ENCODE results near the gene HRK.

Gene HRK

DNA sequence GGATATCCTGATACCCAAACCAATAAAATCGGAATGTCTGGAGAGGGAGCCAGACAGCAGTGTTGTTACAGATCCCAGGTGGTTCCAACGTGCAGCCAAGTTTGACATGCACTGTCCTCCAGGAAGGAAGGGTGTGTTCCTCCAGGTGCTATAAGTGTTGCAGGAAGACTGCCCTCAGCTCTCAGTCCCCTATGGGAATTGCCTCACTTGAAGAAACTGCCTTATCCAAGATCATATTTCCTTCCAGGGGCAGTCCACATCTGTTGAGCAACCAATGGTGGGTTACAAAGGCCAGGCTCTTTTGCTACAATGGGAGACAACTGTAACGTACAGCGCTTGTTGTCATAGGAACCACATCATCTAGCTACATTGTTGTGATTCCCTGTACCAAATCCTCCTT, 16.2 kb upstream of the HRK start:
- no peak for FAIRE-seq

DNA sequence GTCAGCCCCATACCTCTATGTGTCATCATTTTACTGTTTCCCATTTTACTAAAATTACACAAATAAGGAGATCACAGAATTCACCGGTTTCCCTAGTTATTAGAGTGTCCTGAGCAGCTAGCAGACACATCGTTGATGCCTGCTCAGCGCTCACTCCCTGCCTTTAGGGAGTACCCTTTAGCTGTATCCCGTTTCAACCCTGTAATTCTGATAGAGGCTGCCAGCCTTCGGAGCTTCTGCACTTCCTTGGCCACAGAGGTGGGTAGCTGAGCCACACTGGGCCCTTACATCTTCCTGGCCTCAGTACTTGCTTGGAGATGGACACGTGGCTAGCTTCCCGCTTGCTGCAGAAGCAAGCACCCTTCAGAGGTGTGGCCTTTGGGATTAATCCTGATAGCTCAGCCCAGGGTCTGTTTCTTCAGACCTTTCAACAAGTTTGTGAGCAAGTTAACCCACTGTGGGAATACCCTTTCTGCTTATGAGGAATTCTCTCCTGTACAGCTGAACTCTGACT, 15.2 kb upstream of the HRK start:
- FAIRE-seq: no peak

DNA sequence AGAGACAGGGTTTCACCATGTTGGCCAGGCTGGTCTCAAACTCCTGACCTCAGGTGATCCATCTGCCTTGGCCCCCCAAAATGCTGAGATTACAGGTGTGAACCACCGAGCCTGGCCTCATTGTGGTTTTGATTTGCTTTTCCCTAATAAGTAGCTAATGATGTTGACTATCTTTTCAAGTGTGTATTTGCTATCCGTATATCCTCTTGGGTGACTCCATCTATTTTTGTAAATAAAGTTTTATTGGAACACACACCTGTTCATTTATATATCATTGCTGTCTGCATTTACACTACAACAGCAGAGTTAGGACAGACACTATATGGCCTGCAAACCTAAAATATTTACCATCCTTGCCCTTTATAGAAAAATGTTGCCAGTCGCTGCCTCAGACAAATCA, 13.7 kb upstream of the HRK start:
- FAIRE-seq: no peak

DNA sequence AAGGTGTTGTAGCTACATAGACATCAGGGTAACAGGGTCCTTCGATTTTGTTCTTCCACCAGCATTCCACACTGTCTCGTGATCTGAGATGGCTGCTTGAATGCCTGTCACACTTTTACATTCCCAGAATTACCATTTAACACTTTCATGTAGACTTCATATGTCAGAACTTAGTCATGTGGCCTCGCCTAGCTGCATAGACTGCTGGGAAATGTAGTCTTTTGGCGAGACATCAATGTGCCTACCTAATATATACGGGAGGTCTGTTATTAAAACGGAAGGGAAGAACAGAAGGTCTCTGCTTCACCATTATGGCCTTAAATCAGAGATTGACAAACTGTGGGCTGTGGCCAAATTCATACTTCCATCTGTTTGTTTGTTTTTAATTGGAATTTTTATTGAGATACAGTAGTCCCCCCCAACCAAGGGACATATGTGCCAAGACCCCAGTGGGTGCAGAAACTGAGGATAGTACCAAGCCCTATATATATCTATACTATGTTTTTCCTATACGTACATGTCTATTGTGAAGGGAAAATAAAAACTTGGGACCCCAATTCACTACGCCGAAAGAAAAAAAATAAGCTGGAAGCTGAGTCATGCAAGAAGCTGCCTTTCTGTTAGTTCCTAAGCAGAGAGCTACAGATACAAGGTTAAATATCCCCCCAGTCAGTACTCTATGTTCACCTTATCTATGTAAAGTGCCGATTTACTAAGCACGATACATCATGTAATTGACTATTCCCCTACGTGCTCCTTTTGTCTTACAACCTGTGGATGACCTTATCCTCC, 11.3 kb upstream of the HRK start:
- no peak for FAIRE-seq

DNA sequence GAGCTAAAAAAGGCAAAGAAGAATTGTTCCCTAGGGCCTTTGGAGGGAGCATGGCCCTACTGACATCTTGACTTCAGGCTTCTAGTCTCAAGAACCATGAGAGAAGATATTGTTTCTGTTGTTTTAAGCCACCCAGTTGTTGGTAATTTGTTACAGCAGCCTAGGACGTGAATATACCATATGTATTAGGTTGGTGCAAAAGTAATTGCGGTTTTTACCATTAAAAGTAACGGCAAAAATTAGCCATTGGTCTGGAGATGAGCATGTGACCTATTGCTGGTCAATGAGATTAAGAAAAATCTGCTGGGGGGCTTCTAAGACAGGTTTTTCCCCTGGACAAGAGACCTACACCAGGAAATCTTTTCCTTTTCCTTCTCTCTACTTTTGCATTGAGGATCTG, 9.8 kb upstream of the HRK start:
- FAIRE-seq: no peak

DNA sequence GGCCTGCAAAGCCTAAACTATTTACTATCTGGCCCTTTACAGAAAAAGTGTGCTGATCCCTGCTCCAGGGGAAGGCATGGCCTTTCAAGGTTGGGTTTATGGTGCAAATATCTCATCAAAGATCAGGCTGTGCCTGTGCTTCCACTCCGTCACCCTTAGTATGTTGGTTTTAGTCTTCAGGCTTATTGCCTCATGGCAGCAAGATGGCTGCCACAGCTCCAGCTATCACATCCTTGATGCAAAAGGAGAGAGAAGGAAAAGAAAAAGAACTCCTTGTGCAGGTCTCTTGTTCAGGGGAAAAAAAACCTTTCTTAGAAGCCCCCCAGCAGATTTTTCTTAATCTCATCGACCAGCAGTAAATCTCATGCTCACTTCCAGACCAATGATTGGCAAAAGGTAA, 9.1 kb upstream of the HRK start:
- no peak for FAIRE-seq

DNA sequence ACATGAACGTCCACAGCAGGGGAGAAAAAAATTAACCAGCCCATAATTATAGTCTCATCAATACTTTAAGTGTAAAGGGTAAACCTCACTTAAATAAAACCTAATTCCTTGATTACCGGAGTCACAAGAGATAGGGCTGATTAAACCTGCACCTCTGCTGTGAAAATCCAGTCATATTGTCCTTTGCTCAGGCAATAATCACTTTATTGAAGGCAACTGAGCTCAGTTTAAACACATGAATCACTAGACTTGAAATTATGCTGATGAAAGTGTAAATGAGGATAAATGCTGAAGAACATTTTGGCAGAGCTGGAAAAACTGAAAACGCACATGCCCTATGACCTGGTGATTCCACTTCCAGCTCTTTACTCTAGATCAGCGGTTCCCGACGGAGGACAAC, 6.7 kb upstream of the HRK start:
- no peak for FAIRE-seq

DNA sequence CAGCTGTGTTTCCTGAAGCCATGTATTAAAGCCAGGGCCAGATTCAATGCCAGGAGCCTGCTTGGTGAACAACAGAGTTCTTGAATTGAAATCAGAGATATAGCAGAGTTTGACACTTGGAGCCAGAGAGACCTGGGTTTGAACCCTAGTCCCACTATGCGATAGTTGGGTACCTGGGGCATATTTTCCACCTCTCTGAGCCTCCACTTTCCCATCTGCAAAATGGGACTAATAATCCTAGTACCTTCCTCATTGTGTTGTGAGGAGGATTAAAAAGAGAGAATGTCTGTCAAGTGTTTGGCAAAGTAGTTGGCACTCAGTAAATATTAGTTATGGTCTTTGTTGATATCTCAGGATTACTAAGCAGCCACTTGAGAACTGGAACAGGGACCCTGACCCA, 6.0 kb upstream of the HRK start:
- no peak for FAIRE-seq

DNA sequence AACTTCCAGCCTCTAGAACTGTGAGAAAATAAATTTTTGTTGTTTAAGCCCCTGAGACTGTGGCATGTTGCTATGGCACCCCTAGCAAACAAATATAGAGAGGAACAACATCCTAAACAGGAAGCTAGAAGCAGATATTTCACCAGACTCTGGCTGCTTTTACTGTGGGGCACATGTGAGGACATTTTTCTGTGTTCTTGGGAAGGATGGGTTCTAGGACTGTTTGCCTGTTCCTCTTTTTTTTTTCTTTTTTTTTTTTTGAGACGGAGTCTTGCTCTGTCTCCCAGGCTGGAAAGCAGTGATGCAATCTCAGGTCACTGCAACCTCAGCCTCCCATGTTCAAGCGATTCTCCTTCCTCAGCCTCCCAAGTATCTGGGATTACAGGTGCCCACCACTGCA, 4.2 kb upstream of the HRK start:
- FAIRE-seq: no peak

DNA sequence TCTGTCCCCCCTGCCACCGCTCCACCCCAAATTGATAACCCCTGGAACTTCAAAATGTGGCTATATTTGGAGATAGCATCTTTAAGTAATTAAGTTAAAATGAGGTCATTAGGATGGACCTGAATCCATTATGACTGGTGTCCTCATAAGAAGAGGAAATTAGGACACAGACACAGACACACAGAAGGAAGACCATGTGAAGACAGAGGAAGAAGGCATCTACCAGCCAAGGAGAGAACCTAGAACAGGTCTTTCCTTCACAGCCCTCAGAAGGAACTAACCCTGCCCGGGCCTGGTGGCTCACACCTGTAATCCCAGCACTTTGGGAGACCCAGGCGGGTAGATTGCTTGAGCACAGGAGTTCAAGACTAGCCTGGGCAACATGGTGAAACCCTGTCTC, 3.6 kb upstream of the HRK start:
- FAIRE-seq: no peak

DNA sequence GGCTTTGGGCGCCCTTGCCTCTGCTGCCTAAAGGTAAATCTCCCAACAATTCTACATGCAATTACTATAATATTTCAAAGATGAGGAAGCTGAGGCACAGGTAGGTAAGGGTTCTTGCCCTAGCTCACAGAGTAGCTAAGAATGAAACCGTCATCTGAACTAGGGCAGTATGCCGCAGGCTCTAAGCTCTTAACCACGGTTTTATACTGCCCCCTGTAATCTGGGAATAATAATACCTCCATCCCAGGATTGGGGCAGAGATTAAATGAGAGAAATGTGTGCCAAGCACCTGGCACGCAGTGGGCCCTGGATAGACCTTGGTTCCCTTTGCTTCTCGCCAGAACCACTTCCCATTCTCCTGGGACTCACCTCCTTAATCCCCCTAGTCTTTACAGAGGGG, 1.5 kb upstream of the HRK start:
- no peak for FAIRE-seq

DNA sequence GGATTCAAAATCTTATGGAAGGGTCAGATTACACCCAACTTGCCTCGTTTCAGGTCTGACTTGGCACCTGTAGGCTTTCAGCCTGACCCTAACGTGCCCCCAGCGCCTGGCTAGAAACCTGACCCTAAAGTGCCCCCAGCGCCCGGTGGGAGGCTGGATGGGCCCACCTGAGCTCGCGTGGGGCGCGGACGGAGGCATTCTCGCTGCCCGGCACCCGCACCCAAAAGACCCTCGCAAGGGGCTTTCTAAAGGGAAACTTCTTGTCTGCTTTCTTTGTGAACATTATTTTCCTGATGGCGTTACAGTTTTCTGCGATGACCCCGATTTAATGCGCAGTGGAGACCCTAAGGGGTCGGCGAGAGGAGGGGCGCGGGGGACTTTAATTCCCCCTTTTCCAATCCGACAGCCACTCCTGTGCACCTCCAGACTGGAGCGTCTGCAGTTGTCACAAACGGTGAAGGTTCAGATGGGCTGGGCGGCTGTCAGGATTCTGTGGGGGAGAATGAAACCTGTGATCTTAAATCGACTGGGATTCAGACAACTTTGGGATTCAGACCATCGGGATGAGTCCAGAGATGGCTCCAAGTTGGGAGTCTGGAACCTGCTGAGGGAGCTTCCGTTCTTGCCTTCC, 751 bp upstream of the HRK start:
- FAIRE-seq: no peak

DNA sequence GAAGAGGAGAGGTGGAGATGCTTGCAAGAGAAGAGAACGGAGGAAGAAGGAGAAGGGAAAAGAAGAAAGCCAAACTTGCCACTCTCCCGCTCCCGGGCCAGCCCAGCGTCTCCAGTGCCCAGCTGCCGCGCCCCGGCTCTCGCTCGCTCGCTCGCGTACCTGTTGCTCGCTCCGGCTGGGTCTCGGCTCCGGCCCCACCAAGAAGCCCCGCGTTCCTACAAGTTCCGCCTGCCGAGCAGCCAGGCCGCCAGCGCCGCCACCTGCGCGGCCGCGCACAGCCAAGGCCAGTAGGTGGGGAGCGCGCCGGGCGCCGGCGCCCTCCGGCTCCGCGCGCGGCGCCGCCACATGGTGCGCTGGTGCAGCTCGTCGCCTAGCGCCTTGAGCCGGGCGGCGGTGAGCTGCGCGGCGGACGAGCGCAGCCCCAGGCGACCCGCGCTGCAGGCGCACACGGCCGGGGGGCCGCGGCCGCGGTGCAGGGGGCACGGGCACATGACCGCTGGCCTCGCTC, 370 bp downstream of the HRK start:
- FAIRE-seq: no peak

DNA sequence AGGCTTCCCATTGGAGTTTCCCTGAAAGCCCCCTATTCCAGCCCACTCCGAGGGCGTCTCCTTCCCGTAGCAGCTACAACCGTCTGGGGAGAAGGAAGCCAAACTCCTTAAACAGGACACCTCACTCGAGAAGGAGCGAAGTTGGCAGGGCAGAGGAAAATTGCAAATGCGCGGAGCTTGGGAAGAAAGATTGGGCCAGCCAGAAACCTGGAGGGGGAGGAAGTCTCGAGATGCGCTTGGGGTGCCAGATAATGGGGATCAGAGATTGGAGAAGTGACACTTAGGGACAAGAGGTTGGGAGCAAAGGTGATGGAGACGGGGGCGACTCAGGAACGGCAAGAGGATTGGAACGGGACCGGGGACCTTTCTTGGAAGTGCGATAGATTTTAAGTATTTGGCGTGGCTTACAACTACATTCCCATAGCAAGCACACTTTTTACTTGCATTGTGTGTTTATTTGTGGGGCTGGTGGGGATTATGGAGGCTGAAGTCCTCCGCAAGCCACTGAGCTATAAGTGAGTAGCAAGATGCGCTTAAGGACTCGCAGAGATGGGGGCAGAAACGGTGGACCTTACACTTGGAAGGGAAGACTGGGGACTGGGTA, 926 bp downstream of the HRK start:
- no peak for FAIRE-seq

DNA sequence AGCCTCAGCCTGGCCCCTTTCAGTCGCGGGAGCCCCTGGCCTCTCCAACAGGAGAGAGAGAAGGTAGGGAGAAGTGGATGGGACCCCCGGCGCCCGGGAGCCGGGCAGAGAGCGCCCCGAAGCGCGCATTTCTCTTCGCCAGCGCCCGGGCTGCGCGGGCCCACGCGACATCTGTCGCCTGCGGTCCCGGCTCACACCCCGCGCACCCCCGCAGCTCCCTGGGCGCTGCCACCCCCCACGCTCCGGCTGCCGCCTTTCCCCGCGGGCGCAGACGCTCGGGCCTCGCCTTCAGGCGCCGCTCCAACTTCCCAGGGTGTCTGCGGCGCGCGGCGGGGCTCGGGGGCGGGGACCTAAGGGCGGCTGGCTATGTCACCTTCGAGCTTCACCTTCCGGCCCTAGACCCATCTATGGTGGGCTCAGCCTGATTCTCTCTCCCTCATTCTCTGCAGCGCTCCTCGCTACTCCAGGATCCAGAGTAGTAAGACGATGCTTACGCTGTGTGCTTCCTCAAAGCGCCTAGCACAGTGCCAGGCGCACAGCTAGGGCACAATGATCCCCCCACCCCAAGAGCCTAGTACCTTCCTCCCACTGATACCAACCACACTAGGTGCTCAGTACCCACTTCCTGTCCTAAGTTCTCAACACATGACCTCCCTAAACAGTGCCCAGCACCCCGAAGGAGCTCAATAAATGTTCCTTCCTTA, 1.6 kb downstream of the HRK start:
- no peak for FAIRE-seq

DNA sequence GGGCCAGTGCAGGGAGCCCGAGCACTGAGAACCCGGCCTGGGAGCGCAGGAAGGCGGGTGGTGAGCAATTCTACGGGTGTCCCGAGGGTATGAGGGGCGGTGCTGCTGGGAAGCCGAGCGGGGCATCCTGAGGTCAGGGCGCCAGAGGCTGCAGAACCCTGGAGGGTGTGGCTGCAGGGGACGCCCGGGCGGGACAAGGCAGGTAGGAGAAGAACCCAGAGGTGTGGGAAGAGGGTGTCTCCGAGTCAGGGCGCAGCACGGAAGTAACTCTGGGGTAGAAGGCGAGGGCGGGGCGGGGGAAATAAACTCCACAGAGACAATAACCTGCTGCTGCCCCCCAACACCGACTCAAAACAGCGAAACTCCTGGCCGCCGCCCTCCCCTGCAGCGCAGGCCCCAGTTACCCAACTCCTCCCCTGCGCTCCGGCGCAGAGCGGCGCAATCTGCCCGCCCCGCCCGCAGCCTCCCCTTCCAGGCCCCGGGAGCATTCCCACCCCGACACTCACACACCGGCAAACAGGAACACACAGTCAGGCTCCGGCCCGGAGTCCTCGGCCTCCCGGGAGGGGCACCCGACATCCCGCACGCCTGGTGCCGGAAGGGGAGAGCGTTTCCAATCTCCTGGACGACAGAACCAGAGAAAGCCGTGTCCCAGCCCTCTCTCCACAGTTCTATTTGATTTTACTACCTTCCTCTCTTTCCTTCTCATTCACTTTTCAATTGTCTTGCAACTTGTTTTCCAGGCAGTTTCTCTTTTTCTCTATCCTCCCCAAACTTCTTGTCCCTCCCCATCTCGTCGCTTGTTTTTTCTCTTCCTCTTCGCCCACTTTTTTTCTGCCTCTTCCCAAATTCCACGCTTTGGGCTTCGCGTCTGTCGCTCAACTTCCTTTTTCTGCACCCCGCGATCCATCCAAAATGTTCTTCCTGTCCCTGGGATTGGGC, 2.4 kb downstream of the HRK start:
- no peak for FAIRE-seq

DNA sequence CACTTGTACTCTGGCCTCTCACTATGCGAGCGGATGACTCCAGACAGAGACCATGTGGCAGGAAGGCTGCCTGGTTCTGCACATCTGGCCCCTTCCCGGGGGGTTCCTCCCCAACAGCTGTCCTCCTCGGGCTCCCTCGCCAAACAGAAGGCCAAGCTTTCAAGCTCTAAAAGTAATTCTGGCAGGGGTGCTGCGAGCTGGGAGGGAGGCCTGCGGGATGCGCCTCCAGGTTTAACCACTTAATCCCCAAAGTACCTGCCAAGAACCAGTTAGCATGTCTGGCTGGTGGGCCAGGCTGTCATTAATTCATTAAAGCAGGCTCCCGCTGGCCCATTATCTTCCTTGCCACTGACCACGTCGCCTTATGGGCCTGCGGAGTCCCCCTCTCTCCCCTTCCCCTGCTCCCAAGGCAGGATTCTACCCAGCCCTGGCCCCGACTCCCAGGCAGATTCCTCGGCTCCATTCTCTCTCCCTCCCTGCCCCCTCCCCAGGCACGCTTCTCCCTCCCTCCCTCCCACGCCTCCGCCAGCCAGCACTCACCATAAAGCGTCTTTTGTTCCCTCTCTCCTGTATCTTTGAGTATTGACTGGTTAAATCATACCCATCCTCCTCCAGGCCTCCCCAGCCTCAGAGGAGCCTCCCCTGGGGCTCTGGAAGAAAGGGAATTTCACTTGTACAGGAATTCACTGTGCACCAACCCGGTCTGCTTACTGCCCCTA, 4.9 kb downstream of the HRK start:
- no peak for FAIRE-seq

DNA sequence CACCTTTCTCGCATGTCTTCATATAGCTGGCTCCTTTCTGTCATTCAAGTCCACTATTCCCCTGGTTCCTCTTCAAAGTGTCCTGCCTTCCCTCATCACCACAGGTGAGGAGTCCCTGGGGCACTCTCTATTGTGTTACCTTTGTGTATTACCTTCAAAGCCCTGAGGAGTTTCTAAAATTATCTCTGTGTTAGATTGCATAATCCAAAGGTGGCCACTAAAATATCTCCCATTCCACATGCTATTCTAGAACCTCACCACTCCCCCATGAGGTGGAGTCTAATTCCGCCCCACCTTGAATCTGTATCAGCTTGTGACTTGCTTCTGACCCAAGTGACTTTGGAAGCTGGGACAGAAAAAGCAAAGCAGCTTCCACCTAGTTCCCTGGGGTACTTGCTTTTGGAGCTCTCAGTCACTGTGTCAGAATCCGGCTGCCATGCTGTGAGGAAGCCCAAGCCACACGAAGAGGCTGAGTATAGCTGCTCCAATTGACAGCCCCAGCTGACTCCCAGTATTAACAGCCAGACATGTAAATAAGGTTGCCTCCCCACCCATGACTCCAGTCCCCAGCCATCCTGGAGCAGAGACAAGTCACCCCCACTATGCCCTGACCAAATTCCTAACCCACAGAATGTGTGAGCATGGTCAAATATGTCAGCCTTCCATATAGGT, 6.8 kb downstream of the HRK start:
- no peak for FAIRE-seq

DNA sequence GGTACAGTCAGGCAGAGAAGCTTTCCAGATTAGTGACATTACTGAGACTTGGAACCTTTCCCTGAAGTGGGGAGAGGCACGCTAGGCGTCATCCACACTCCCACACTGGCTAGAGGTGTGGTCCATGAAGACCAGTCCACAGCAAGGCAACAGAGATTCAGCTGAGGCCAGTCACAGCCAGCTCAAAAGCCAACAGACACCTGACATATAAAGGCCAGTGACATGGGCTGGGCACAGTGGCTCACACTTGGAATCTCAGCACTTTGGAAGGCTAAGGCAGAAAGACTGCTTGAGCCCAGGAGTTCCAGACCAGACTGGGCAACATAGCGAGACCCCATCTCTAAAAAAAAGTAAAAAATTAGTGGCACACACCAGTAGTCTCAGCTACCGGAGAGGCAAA, 10.9 kb downstream of the HRK start:
- no peak for FAIRE-seq

DNA sequence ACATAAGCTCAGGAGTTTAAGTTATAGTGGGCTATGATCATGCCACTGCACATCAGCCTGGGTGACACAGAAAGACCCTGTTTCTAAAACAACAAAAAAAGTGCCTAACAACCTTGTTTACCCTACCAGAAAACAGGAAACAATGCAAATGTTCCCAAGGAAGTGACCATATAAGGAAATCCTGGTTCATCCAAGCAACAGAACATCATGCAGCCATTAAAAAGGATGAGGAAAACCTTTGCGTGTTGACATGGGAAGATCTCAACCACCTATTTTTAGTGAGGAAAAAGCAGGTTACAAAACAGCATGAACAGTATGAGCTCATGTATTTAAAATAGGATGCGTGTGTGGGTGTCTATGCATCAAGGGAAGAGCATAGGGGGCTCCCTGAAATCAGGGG, 13.7 kb downstream of the HRK start:
- FAIRE-seq: no peak

Measured in endometrium (tissue), 2 donors.